ENCODE data around the gene GPR137B.

- TF ChIP-seq, protein P1, sequence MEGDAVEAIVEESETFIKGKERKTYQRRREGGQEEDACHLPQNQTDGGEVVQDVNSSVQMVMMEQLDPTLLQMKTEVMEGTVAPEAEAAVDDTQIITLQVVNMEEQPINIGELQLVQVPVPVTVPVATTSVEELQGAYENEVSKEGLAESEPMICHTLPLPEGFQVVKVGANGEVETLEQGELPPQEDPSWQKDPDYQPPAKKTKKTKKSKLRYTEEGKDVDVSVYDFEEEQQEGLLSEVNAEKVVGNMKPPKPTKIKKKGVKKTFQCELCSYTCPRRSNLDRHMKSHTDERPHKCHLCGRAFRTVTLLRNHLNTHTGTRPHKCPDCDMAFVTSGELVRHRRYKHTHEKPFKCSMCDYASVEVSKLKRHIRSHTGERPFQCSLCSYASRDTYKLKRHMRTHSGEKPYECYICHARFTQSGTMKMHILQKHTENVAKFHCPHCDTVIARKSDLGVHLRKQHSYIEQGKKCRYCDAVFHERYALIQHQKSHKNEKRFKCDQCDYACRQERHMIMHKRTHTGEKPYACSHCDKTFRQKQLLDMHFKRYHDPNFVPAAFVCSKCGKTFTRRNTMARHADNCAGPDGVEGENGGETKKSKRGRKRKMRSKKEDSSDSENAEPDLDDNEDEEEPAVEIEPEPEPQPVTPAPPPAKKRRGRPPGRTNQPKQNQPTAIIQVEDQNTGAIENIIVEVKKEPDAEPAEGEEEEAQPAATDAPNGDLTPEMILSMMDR (conservative IDR thresholded peaks at IDR 0.05 in 1 of 2, IDR thresholded peaks at IDR 0.05 in 1 of 2; ENCODE audit: low read depth in 1 of 2, low read length in 2 of 2) = no peak
- peak; percentile 5 for TF ChIP-seq EZH2 (IDR thresholded peaks at IDR 0.05; ENCODE audit: low read length, missing control alignments)
Measured at GRCh38 chr1:236140705-236141446, 1.5 kb upstream of the GPR137B start.

Measured in fibroblast of lung (primary cell).